HG02763 (cell line): ENCODE data around the gene MAS1L.
"Not testable (repeated sequence)": the region's sequence is repeated elsewhere in the genome, so short reads cannot be mapped to it uniquely, and the experiment has no call there.

Experiments
- ATAC-seq: cut with Tn5 transposase; IDR thresholded peaks from one replicate; pipeline ENCODE4 v1.9.1; 2021; ENCODE audit warnings: mild to moderate bottlenecking, moderate library complexity; ENCODE audit not compliant: unreplicated experiment

The MAS1L gene

GRCh38 chr6:29486577-29486976 is 1.2 kb downstream of the MAS1L start:
- no peak for ATAC-seq

GRCh38 chr6:29483735-29484134 is 4.0 kb downstream of the MAS1L start:
- ATAC-seq, result no peak

GRCh38 chr6:29483186-29483585 is 4.6 kb downstream of the MAS1L start:
- no peak for ATAC-seq

DNA sequence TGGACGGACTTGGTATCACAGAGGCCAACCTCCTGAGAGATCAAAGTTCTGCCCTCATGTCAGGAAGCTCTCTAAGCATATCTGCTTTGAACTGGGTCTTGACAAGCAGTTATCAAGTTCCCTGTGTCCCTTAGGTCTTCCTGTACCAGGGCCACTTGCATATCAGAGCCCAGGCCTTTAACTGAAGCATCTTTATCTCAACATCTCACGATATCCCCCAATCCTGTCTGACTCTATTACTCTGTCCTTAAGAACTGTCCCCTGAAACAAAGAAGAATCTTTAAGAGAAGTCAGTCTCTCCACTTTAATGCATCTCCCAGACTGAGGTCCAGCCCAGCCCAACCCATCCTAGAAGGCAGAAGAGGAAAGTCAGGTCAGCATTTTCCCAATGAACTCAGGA is 8.2 kb downstream of the MAS1L start:
- no peak for ATAC-seq

DNA sequence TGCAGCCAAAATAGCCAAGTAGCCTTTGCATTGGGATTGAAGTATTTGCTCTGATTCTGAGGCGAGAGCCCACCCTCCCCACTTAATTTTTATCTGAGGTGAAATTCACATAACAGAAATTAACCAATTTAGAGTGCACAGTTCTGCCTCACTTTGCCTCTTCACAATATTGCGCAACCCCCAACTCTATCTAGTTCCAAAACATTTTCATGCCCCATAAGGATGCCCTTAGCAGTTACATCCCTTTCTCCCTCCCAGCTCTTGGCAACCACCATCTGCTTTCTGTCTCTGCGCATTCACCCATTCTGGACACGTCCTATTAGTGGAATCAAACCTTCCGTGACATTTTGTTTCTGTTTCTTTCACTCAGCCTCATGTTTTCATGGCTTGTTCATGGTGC is 9.0 kb downstream of the MAS1L start:
- no peak for ATAC-seq

DNA sequence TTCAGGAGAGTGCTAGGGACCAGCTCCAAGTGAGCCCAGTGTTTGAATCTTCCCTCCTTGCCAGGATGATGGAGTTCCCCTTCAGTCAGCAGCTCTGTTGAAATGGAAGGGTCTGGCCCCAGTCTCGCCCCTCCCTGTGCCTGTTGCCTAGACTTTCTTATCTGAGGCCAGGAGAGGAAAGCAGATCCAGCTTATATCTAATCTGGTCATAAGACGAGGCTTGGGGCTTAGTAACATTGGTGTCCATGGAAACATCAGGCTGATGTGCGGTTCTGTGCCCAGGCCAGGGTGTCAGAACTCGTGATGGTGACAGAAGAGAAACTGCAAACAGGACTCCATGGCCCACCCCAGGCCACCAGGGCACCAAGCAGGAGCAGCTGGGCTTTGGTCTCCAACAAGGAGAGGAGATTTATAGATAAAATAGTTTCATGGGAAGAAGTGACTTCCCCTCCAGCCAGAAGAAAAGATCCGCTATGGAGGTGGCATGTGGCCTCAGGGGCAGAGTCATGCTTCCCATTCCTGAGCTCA is 9.8 kb downstream of the MAS1L start:
- no peak for ATAC-seq

- ATAC-seq, result no peak
These were observed 12.8 kb downstream of the MAS1L start for GRCh38 chr6:29474996-29475395.

DNA sequence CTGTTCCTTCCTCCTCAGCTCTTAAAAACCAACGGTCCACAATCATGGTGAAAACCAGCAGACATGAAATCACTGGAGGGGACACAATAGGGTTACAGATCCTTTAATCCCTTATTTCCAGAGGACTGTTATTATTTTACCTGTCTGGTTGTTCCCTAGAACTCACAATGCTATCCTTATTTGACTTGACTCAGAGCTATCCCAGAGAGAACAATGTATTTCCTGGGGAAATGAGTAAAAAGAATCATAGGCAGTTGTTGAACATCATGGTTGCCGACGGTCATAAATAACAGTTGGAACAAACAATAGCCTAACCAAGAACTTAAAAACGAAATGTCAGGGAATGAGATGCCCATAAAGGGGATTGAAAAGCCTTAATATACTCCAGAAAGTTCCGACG is 21.5 kb downstream of the MAS1L start:
- ATAC-seq, result no peak

GRCh38 chr6:29465801-29466200 is 22.0 kb downstream of the MAS1L start:
- ATAC-seq, result no peak

GRCh38 chr6:29465279-29465678 is 22.5 kb downstream of the MAS1L start:
- ATAC-seq, result no peak

DNA sequence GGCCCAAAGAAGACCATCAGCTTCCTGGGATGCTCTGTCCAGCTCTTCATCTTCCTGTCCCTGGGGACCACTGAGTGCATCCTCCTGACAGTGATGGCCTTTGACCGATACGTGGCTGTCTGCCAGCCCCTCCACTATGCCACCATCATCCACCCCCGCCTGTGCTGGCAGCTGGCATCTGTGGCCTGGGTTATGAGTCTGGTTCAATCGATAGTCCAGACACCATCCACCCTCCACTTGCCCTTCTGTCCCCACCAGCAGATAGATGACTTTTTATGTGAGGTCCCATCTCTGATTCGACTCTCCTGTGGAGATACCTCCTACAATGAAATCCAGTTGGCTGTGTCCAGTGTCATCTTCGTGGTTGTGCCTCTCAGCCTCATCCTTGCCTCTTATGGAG is 25.7 kb downstream of the MAS1L start:
- ATAC-seq, result no peak

DNA sequence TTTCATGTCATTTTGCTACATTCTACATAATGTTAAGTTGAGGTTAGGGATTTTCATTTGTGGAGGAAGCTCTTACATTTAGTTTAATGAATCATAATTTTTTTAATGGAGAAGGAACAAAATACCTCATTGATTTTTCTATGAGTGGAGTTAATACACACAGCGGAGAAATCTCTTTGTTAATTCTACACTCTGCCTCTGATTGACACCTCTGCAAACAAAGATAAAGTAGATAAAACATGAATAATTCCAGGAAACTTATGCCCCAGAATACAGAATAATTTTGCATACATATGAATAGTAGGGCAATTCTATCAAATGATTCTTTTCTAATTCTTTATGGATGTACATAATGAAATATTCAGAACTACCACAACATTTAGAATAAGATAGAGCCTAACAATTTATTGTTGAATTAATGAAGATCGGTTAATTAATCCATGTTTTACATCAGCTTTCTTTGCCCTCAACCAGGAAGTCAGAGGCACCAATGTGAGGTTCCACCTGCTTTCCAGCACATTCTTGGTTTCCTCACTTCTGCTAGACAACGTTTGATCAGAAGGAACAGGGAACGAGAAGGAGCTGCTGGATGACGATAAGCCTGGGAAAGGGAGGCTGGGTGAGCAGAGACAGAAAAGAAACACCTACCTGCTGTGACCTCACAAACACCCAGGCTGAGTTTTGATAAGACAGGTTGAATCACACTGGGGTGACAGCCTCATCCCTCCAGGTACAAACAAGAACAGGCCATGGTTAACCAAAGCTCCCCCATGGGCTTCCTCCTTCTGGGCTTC is 26.5 kb downstream of the MAS1L start:
- ATAC-seq, result no peak

DNA sequence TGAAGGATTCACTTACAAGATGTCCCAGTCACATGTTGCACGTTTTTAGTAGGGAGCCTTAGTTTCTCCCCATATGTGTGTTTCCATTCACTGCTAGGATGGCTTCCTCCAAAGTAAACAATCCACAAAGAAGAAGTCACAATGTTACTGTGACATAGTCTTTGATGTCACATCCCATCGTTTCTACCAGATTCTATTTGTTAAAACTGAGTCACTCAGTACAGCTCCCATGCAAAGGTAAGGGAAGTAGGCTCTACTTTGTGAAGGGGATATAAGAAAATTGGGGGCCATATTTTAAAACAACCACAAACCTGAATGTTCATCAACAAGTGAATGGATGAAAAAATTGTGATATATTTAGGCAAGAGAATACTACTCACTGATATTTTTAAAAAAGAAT is 30.8 kb downstream of the MAS1L start, which contains the start of the genes OR11A1 and OR2H1:
TSS of gene OR11A1 (minus strand) at position 101 of the 400 bp plus-strand sequence. CDS start 29,430 bp downstream, outside the sequence.
TSS of gene OR2H1 (plus strand) at position 185 of the 400 bp plus-strand sequence. CDS start 4,615 bp downstream, outside the sequence.
- no peak for ATAC-seq

GRCh38 chr6:29451471-29452193 is 36.1 kb downstream of the MAS1L start:
- ATAC-seq, result no peak

- ATAC-seq, result no peak
These were observed 40.1 kb downstream of the MAS1L start for GRCh38 chr6:29447670-29448069.

- not testable (repeated sequence) for ATAC-seq
These were observed 43.7 kb downstream of the MAS1L start for GRCh38 chr6:29444031-29444430.

- ATAC-seq, result no peak
These were observed 45.0 kb downstream of the MAS1L start for GRCh38 chr6:29442719-29443118.

- ATAC-seq, result no peak
These were observed 48.8 kb downstream of the MAS1L start, which contains the start of gene OR10C1 for GRCh38 chr6:29439006-29439405. TSS of gene OR10C1 (plus strand) at chr6:29439306. CDS start at chr6:29440016, 710 bp downstream.

- ATAC-seq, result not testable (repeated sequence)
These were observed 51.0 kb downstream of the MAS1L start for GRCh38 chr6:29436730-29437129.
